ENCODE measurements around the gene PPEF2.

DNA sequence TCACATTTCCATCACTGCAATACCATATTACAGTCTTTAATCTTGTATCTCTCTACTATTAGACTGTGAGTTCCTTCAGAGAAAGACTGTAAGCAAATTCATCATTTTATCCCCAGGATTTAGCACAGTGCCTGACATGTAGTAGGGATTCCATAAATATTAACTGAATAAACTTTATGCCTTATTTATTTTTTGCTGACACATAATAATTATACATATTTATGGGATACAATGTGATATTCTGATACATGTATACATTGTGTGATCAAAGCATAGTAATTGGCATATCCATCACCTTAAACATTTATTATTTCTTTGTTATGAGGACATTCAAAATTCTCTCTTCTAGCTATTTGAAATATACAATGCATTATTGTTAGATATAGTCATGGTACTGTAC lies 3.7 kb downstream of the PPEF2 start:
- TF ChIP-seq, protein P1, sequence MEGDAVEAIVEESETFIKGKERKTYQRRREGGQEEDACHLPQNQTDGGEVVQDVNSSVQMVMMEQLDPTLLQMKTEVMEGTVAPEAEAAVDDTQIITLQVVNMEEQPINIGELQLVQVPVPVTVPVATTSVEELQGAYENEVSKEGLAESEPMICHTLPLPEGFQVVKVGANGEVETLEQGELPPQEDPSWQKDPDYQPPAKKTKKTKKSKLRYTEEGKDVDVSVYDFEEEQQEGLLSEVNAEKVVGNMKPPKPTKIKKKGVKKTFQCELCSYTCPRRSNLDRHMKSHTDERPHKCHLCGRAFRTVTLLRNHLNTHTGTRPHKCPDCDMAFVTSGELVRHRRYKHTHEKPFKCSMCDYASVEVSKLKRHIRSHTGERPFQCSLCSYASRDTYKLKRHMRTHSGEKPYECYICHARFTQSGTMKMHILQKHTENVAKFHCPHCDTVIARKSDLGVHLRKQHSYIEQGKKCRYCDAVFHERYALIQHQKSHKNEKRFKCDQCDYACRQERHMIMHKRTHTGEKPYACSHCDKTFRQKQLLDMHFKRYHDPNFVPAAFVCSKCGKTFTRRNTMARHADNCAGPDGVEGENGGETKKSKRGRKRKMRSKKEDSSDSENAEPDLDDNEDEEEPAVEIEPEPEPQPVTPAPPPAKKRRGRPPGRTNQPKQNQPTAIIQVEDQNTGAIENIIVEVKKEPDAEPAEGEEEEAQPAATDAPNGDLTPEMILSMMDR (IDR thresholded peaks at IDR 0.05) = no peak
- TF ChIP-seq POLR2AphosphoS5 (IDR thresholded peaks at IDR 0.05; ENCODE audit: low read depth, low read length) (no peak), TCF7L2 (IDR thresholded peaks at IDR 0.05; ENCODE audit: low read depth, low read length) (no peak)
